IMR-90 (cell line): Measurements from ENCODE around the gene TCF3. TPM values are rescaled to one million over a fixed set of nuclear protein-coding genes. Genes with fewer than 3 reads are reported as not detected.
A peak's percentile ranks its signal among the peaks of the same experiment; 100 is the strongest.

ENCODE experiments used
- ATAC-seq: fragments of 200-7000 bp; cut with Tn5 transposase; 2 replicates; pipeline ENCODE4 v1.9.1; 2020; ENCODE audit warnings: low read depth, mild to moderate bottlenecking, moderate library complexity
- BruUV-seq: library from RNA; stranded (reverse); fragments of 400-500 nt; replicated peaks from 2 replicates; lab custom pipeline; 2021; lab: Mats Ljungman, UMichigan
- CTCF ChIA-PET: fragments of 300-600 bp; formaldehyde crosslinking; extraction: SDS; loops from one replicate; lab custom pipeline; 2021; ENCODE audit warnings: antibody characterized with exemption; lab: Yijun Ruan, JAX
- POLR2A ChIA-PET: fragments of 300-600 bp; sonication (Branson Sonifier 250); formaldehyde crosslinking; loops from one replicate; lab custom pipeline; 2022; ENCODE audit warnings: antibody characterized with exemption; ENCODE audit not compliant: unreplicated experiment; lab: Charles Lee
- DNase-seq: peaks from one replicate; pipeline ENCODE4 v3.0.0; 2013
- H2AFZ ChIP-seq: replicated peaks from 2 replicates; pipeline ENCODE3; 2013; ENCODE audit warnings: low read length, mild to moderate bottlenecking; ENCODE audit not compliant: poor library complexity
- H2AK5ac ChIP-seq: 2 replicates; pipeline ENCODE4 v1.6.1; 2013; ENCODE audit warnings: low read depth, low read length, inconsistent platforms
- H2AK9ac ChIP-seq: replicated peaks from 2 replicates; pipeline ENCODE3; 2013; ENCODE audit warnings: mild to moderate bottlenecking, low read depth, low read length, moderate library complexity; ENCODE audit not compliant: poor library complexity
- H2BK120ac ChIP-seq: 2 replicates; pipeline ENCODE4 v1.6.1; 2013; ENCODE audit warnings: low read depth, low read length, inconsistent platforms
- H2BK15ac ChIP-seq: 3 replicates; pipeline ENCODE4 v1.6.1; 2013; ENCODE audit warnings: low read depth, low read length, inconsistent platforms
- H2BK20ac ChIP-seq: 2 replicates; pipeline ENCODE4 v1.6.1; 2013; ENCODE audit warnings: low read depth, mild to moderate bottlenecking, inconsistent platforms, low read length, moderate library complexity
- H2BK5ac ChIP-seq: 2 replicates; pipeline ENCODE4 v1.6.1; 2013; ENCODE audit warnings: mild to moderate bottlenecking, low read depth, low read length, inconsistent platforms; ENCODE audit not compliant: poor library complexity, severe bottlenecking
- H3K14ac ChIP-seq: replicated peaks from 2 replicates; pipeline ENCODE4 v1.6.1; 2013; ENCODE audit warnings: low read depth, low read length, inconsistent platforms
- H3K18ac ChIP-seq: 2 replicates; pipeline ENCODE4 v1.6.1; 2013; ENCODE audit warnings: low read depth, low read length, control low read depth
- H3K23ac ChIP-seq: 2 replicates; pipeline ENCODE4 v1.6.1; 2013; ENCODE audit warnings: low read depth, low read length, inconsistent platforms
- H3K27ac ChIP-seq: 2 replicates; pipeline ENCODE4 v1.5.1; 2013; ENCODE audit warnings: mild to moderate bottlenecking, control low read depth, low read length; ENCODE audit not compliant: insufficient read depth
- H3K27me3 ChIP-seq: 2 replicates; pipeline ENCODE4 v1.6.1; 2013; ENCODE audit warnings: low read length; ENCODE audit not compliant: control insufficient read depth, insufficient read depth
- H3K36me3 ChIP-seq: 2 replicates; pipeline ENCODE4 v1.6.1; 2013; ENCODE audit warnings: low read length, mixed read lengths; ENCODE audit not compliant: control insufficient read depth, insufficient read depth
- H3K4ac ChIP-seq: 2 replicates; pipeline ENCODE4 v1.6.1; 2013; ENCODE audit warnings: low read depth, low read length, inconsistent platforms
- H3K4me1 ChIP-seq: 2 replicates; pipeline ENCODE4 v1.6.1; 2013; ENCODE audit warnings: low read length, mixed read lengths; ENCODE audit not compliant: control insufficient read depth, insufficient read depth
- H3K4me2 ChIP-seq: 2 replicates; pipeline ENCODE4 v1.6.1; 2013; ENCODE audit warnings: low read depth, mild to moderate bottlenecking, control low read depth, low read length, moderate library complexity
- H3K4me3 ChIP-seq: 2 replicates; pipeline ENCODE4 v1.5.1; 2013; ENCODE audit warnings: low read depth, mild to moderate bottlenecking, control low read depth, low read length, moderate library complexity; ENCODE audit not compliant: insufficient read depth
- H3K56ac ChIP-seq: 2 replicates; pipeline ENCODE4 v1.6.1; 2013; ENCODE audit warnings: low read length, inconsistent platforms; ENCODE audit not compliant: insufficient read depth; ENCODE audit errors: extremely low read depth
- H3K79me1 ChIP-seq, 2 experiments: 2 replicates each; pipeline ENCODE4 v1.6.1; 2013; ENCODE audit warnings: low read length in 2 of 2, inconsistent platforms in 1 of 2, low read depth in 1 of 2
- H3K9ac ChIP-seq: 2 replicates; pipeline ENCODE4 v1.6.1; 2013; ENCODE audit warnings: low read depth, low read length, control low read depth
- H3K9me1 ChIP-seq: 2 replicates; pipeline ENCODE4 v1.6.1; 2013; ENCODE audit warnings: low read length, inconsistent platforms; ENCODE audit not compliant: insufficient read depth
- H3K9me3 ChIP-seq: 2 replicates; pipeline ENCODE4 v1.6.1; 2013; ENCODE audit warnings: low read length; ENCODE audit not compliant: control insufficient read depth, insufficient read depth
- H4K20me1 ChIP-seq: 2 replicates; pipeline ENCODE4 v1.6.1; 2013; ENCODE audit warnings: low read length, inconsistent platforms; ENCODE audit not compliant: insufficient read depth
- H4K5ac ChIP-seq: 2 replicates; pipeline ENCODE4 v1.6.1; 2013; ENCODE audit warnings: mild to moderate bottlenecking, low read depth, low read length, control low read depth
- H4K8ac ChIP-seq, 2 experiments: 2 replicates each; pipeline ENCODE4 v1.6.1; 2013; ENCODE audit warnings: low read depth in 2 of 2, low read length in 2 of 2, control low read depth in 1 of 2, inconsistent platforms in 1 of 2
- H4K91ac ChIP-seq: 2 replicates; pipeline ENCODE4 v1.6.1; 2013; ENCODE audit warnings: low read depth, low read length, inconsistent platforms; ENCODE audit not compliant: insufficient read depth
- CEBPB ChIP-seq: IDR thresholded peaks from 2 replicates; pipeline ENCODE4 v1.6.1; 2012; ENCODE audit warnings: low read depth, low read length, improper control_type of control experiment
- MXI1 ChIP-seq: IDR thresholded peaks from 2 replicates; pipeline ENCODE4 v1.6.1; 2012; ENCODE audit warnings: low read depth, mild to moderate bottlenecking, low read length, moderate library complexity, borderline replicate concordance
- NFE2L2 ChIP-seq: fragments of 150-350 bp; IDR thresholded peaks from 2 replicates; pipeline ENCODE4 v1.6.1; 2016; ENCODE audit warnings: low read depth, mild to moderate bottlenecking, low read length
- RAD21 ChIP-seq: IDR thresholded peaks from 2 replicates; pipeline ENCODE4 v1.6.1; 2012; ENCODE audit warnings: low read length, improper control_type of control experiment
- USF2 ChIP-seq: fragments of 150-350 bp; IDR thresholded peaks from 2 replicates; pipeline ENCODE4 v1.6.1; 2017; ENCODE audit warnings: mild to moderate bottlenecking, antibody characterized with exemption, low read length, low read depth
- WGBS, 2 experiments: methylation state at CpG; one replicate each; pipeline versions ENCODE4 v1.1.5 to v1.1.7; 2013; ENCODE audit warnings: missing lambda C conversion rate in 2 of 2; ENCODE audit not compliant: insufficient read length in 1 of 2; ENCODE audit errors: extremely low coverage in 2 of 2; 5-methylcytosine and 5-hydroxymethylcytosine counted together
- dilution Hi-C: fragments of 300-500 bp; cut with HindIII; formaldehyde crosslinking; loops from one replicate; pipeline ENCODE4 v1.14.3; 2018; ENCODE audit warnings: low sequenced_read_pairs; ENCODE audit not compliant: unreplicated experiment
- in situ Hi-C: fragments of 300-500 bp; cut with MboI; formaldehyde crosslinking; loops from 3 replicates; pipeline ENCODE4 v1.14.3; 2019; ENCODE audit warnings: low sequenced_read_pairs, inconsistent platforms, mixed read lengths
- intact Hi-C: fragments of 100-400 bp; cut with micrococcal nuclease; formaldehyde crosslinking; loops from 2 replicates; pipeline ENCODE4 v1.10.0; 2022
- polyA plus RNA-seq, 3 experiments: library from polyadenylated mRNA; depleted of rRNA; stranded (reverse); fragments of >200 nt; gene quantifications; 2 replicates each; pipeline ENCODE4 v1.2.3, GENCODE V29; 2012; ENCODE audit warnings: low replicate concordance in 1 of 3
- total RNA-seq: library from RNA; depleted of rRNA; stranded (reverse); fragments of >200 nt; gene quantifications from 2 replicates; pipeline ENCODE4 v1.2.3, GENCODE V29; 2012

The TCF3 gene
- total and polyA plus RNA-seq, 2 of the 4 experiments (the other 2 are of a cell fraction): 29.9 to 127 TPM

- Histone ChIP-seq H3K56ac (no peak overlapping the region), H4K8ac (no peak overlapping the region), H3K4me2 (no peak overlapping the region), H4K20me1 (peaks cover 7% of the 10 kb centered on the region), H3K4me1 (peaks cover 2% of the 10 kb centered on the region; the same call in 1 of the 2 replicates), H3K14ac (no peak overlapping the region), H3K36me3 (peaks cover 31% of the 10 kb centered on the region), H2AK5ac (no peak overlapping the region), H2AK9ac (peak overlapping the region; percentile 72), H3K9me3 (no peaks in the 10 kb centered on the region), H4K91ac (no peak overlapping the region), H3K79me1 (peaks cover 3 to 18% of the 10 kb centered on the region in 2 experiments; a peak in 3 of 4 replicates), H2BK5ac (no peak overlapping the region), H3K27me3 (no peaks in the 10 kb centered on the region), H3K9me1 (no peaks in the 10 kb centered on the region), H2AFZ (peak overlapping the region; percentile 1), H3K4me3 (no peak overlapping the region), H2BK120ac (no peak overlapping the region), H2BK15ac (no peak overlapping the region), H3K4ac (no peak overlapping the region), H2BK20ac (no peak overlapping the region), H3K18ac (no peak overlapping the region), H3K9ac (no peak overlapping the region), H3K27ac (no peak overlapping the region), H4K5ac (no peak overlapping the region), H3K23ac (no peak overlapping the region)
- ChIA-PET CTCF (no interaction called here), POLR2A (interaction anchor here (0.6 kb wide), 1 partner anchor 74 kb away, joined by 5 read pairs; no protein-coding TSS in a partner anchor)
- no TSS peak for BruUV-seq
- dilution Hi-C loops: no loop called here
- WGBS, 2 experiments: 84% methylated on average over 8 of the region's 23 CpGs; no CpG with 5 or more reads in 1 of the 2 experiments
- TF ChIP-seq USF2 (no peak), NFE2L2 (no peak), CEBPB (no peak), MXI1 (no peak), RAD21 (no peak)
- in situ Hi-C loops: no loop called here
- no peak for ATAC-seq
- intact Hi-C loops: loop anchor here (10.0 kb wide), 1 partner anchor 186 kb away; no protein-coding TSS in a partner anchor
- no peak for DNase-seq
Measured at GRCh38 chr19:1608359-1609102, 43.9 kb downstream of the TCF3 start.
